Adipose tissue (tissue), 3 donors: ENCODE measurements around the gene AP2S1. TPM values are rescaled to one million over a fixed set of nuclear protein-coding genes. Genes with fewer than 3 reads are reported as not detected.
A peak's percentile ranks its signal among the peaks of the same experiment; 100 is the strongest.
"Not testable (repeated sequence)": the region's sequence is repeated elsewhere in the genome, so short reads cannot be mapped to it uniquely, and the experiment has no call there.

Experiments
- H3K27ac ChIP-seq: one replicate; pipeline ENCODE4 v1.5.1; 2013; ENCODE audit warnings: low read depth, low read length
- WGBS, 3 donors: extraction: QIAGEN DNeasy Blood & Tissue Kit; methylation state at CpG; one replicate each; pipeline ENCODE4 v1.1.7; 2013; 5-methylcytosine and 5-hydroxymethylcytosine counted together
- polyA plus RNA-seq, 3 donors: library from polyadenylated mRNA; stranded (reverse); fragments of 200-250 nt; gene quantifications; one replicate each; pipeline ENCODE4 v1.2.3, GENCODE V29; 2013
- donor health status: healthy with polysubstance abuse.
- donor health status: Bipolar disorder and iron deficiency.
- donor health status: healthy.

The AP2S1 gene
- polyA plus RNA-seq, 3 donors, result 60.1 to 160 (median 151) TPM

DNA sequence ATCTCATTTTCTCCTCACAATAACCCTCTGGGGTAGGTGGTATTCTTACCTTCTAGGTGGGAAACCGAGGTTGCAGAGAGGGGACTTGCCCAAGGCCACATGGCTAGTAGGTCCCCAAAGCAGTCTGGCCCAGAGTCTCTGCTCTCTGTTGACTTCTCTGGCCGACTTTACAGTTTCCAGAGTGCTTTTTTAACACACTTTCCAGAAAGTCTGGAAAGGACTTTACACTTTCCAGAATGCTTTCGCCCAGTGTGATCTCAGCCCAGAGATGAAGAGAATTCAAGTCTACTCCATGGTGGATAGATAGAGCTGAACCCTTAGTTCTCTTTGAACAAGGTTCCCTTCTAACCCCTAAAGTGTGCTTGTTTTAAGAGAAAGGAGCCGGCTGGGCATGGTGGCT lies 22.3 kb upstream of the AP2S1 start:
- no peak overlapping the region for H3K27ac ChIP-seq
- 81 to 85% (median 83%) methylated on average over 4 of the region's 4 CpGs for WGBS, 3 donors

DNA sequence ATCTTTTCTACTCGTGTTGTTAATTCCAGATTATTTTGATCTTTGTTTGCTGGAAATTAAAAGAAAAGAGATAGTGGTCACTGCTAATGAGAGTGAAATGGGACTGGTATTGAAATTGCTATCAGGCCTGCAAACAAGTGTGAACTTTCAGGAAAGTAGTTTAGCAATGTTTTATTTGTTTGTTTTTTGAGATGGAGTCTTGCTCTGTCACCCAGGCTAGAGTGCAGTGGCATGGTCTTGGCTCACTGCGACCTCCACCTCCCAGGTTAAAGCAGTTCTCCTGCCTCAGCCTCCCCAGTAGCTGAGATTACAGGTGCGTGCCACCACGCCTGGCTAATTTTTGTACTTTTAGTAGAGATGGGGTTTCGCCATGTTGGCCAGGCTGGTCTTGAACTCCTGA lies 20.5 kb upstream of the AP2S1 start:
- H3K27ac ChIP-seq, result not testable (repeated sequence)
- 88 to 95% (median 94%) methylated on average over 5 of the region's 5 CpGs for WGBS, 3 donors

DNA sequence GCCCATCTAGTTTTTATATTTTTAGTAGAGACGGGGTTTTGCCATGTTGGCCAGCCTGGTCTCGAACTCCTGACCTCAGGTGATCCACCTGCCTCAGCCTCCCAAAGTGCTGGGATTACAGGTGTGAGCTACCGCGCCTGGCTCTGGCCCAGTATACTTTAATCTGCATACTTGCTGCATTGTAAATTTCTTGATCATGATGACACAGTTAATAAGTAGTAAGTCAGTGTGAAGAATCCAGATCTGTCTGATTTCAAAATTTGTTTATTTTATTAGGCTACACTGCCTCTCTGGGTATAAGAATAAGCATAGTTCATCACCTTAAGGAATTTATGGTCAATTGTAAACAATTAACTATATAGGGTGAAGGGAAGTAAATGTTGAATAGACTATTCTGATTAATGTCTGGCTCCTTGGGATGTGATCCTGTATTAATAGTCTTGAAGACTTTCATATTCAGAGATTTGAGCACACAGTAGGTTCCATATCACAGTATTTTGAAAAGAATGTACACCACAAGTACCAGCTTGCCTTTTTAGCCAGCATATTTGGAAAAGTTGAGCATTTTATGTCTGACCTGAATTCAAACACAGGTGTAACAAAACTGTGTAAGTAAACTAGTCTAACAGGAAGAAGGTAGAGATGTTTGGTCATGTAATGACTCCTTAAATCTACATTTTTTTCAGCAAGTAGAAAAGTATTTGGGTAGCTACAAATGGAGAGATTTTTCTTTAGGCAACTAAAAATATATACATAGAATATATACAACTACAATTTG lies 17.6 kb upstream of the AP2S1 start:
- H3K27ac ChIP-seq, result no peak overlapping the region
- WGBS, 3 donors, result 88 to 94% (median 94%) methylated on average over 4 of the region's 4 CpGs

DNA sequence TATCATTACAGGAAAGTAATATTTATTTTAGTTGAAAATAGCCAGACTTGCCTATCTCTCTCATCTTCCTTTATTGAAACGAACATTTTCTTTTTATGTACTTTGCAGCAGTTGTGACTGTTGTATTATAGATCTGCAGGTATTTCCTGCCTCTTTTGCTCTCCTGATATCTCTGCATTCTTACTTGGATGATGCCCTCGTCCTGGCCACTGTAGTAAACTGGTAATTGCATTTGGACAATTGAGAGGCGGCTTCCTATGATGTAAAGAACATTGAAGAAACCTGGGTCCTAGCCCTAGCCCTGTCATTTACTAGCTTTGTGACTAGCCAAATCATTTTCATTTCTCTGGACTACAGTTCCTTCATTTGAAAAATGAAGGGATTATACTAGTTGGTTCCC lies 16.5 kb upstream of the AP2S1 start:
- no peak overlapping the region for H3K27ac ChIP-seq
- 50 to 61% (median 50%) methylated on average over 3 of the region's 3 CpGs for WGBS, 3 donors

DNA sequence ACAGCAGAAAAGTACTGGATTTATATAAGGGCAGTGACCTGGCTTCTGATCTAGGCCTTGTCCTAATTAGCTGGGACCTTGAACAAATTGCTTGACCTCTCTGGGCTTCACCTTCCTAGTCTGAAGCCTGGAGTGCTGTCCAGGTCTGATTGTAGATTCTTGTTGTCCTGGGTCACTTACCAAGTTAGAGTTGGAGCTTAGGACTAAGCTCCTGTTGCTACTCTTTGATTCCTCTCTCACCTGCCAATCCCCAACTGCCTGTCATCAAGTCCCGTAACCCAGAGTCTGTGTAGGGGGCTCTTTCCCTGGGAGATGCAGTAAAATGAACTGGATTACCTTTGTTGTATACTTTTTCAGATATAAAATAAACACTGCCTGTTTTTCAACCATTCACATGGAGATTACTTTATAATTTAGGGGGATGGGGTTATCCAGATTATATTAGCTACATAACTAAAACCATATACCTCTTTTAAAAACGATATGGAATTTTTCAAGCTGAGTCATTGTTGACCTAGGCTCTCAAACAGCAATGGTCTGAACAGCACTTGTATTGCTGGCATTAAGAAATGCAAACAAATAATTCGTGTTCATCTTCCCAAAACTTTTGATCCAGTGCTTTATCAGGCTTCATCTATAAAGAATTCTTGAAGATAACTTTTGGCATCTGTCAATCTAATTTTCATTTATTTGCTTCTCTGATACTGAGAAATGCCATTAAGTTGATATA lies 15.9 kb upstream of the AP2S1 start:
- H3K27ac ChIP-seq, result no peak overlapping the region

DNA sequence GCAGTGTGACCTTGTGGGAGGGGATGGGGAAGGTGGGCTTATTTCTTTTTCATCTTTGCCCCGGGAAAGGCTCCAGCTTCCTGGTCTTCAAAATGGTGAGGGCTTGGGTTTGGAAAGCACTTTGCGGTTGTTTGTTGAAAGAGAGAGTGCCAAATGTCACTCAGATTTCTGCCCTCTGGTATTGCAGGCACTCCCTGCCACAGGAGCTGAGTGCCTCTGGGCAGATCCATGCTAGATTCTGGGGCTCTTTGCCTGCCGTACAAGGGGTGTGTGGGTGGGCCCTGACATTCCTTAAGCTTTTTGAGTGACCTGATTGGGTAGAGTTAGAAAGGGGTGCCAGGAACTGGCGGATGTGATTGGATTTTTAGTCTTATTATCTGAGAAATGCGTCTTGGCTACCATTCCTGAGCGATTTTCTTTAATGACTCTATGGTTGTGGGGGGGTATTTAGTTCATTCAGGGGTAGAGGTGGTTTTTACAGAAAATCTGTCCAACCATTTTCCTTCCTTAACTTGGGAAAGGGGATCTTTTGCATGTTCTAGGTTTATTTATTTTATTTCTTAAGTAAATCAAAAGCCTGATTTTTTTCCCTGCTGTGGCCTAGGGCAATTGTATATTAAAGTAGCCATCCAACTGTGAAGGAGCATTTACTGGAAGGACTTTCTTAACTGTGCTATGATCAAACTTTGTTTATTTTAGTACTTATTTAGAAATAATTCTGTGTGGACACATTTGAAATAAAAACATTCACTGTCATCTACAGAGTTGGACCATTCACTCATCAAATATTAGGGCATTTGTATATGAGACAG lies 13.4 kb upstream of the AP2S1 start:
- no peak overlapping the region for H3K27ac ChIP-seq
- WGBS, 3 donors, result 18 to 54% (median 36%) methylated on average over 6 of the region's 6 CpGs

More for the DNA sequence above, 15.9 kb upstream of the AP2S1 start:
- WGBS, 3 donors, result 39 to 54% (median 50%) methylated on average over 3 of the region's 3 CpGs

DNA sequence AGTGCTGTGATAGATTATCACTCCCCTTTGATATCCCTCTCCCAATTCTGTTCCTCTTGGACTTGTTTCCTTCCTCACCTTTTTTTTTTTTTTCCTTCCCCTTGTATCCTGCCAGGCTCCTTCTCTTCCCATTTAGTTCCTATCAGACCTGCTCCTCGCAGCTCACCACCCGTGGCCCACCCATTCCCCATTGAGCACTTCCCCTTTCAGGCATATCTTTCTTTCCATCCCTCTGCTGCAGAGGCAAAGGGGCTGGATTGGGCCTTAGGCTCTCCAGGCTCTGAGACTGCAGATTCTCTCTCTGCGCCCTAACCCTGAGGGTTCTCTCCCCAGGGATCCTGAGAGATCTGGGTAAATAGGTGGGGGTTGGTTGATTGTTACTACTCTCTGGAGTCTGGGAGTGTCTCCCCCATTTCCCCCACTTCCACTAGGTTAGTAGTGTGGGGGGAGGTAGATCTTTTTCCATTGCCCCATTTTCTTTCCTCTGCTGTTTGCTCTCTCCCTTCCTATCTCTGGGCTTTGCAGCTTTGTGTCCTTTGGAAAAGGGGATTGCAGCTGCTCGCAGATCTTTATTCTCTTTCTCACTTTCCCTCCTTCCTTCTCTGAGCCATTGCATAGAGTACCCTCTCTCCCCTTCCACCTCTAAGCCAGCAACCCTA lies 12.5 kb upstream of the AP2S1 start:
- WGBS, 3 donors, result 42 to 76% (median 45%) methylated on average over 4 of the region's 4 CpGs

DNA sequence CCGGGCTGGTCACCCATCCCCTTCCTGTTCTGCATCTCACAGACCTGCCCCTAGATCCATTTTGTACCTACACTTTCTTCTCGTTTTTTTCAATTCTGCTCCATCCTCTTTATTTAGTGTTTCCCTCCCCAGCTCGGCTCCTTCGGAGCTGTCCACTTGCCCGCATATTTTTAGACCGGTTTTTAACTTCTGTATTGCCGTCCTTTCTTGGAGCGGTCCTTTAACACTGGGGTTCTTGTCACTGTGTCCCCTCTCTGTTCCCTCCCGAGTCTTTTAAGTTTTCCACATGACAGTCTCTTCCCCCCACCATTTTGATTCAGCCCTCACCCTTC lies 11.8 kb upstream of the AP2S1 start:
- H3K27ac ChIP-seq, result no peak overlapping the region
- WGBS, 3 donors, result 21 to 27% (median 21%) methylated on average over 9 of the region's 9 CpGs

More for the DNA sequence above, 12.5 kb upstream of the AP2S1 start:
- no peak overlapping the region for H3K27ac ChIP-seq

DNA sequence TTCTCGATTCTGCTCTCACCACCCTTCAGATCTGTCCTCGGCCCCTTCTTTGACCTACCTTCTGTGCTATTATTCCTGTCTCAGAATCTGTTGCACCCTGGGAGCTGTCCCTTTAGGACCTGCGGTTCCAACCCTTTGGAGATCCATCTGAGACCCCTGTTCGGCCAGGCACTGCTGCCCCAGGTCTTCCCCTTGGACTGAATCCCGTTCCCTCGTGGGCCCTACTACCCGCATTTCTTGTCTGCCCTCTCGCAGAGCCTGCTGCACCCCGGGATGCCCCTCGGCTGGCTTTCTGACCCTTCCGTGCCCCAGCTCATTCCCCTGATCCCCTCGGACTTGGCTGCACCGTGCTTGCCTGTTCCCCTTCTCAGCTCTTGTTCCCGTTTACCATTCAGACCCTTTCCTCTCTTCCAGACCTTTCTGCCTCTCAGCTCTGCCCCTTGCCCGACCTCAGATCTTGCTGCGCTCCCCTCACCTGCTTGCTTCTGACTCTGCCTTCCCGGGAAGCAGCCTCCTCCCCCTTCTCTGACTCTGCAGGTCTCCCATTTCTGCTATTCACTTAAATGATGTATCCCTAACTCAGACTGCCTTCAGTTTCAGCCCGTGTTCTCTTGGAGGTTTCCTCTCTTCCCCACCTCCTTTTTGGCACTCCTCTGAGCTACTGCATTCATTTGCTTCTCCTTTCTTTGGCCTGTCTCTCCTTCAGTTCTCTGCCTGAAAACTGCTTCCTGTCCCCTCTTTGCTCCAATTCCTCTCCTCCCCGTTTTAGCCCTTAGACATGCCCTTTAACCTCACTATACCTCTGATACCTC lies 11.3 kb upstream of the AP2S1 start:
- no peak overlapping the region for H3K27ac ChIP-seq
- WGBS, 3 donors, result 0 to 1% (median 0%) methylated on average over 19 of the region's 19 CpGs

DNA sequence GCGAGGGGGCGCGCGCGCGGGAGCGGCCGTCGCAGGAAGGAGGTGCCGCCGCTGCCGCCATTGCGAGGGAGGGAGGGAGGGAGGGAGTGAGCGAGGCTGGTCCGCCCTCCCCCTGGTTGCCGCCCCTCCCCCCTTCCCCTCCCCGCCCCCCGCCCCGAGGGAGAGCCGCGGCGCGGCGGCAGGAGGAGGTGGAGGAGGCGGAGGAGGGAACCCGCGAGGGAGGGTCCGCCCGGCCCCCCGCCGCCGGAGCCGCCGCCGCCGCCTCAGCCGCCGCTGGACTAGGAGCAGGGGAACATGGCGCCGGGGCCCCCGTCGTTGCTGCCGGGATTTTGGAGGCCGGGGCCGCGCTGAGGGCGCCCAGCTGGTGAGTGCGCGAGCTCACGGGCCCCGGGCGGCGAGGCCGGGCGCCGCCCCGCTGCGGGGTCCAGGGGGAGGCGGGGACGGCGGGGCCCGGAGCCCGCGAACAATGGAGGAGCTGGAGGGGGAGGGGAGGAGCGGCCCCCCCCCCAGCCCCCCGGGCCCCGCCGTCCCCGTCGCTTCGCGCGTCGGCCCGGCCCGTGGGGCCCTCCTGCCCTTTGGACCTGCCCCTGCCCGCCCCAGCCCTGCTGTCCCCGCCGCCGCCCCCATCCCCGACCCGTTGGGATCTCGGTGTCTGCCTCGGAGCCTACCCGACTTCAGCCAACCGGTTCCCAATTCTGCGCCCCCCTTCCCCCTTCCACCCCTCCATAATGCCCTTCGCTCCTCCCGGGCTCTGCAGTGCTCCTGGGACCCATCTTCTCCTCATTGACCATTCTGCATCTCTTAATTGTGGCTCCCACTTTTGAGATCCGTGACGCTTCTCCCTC lies 10.4 kb upstream of the AP2S1 start, which contains the start of gene ARHGAP35:
TSS of gene ARHGAP35 (plus strand) at position 152 of the 845 bp plus-strand sequence. CDS start 57,679 bp downstream, outside the sequence.
- peak within 1 kb of the TSS; percentile 3 for H3K27ac ChIP-seq
- WGBS, 3 donors, result 0 to 2% (median 0%) methylated on average over 23 to 77 of the region's 91 CpGs

DNA sequence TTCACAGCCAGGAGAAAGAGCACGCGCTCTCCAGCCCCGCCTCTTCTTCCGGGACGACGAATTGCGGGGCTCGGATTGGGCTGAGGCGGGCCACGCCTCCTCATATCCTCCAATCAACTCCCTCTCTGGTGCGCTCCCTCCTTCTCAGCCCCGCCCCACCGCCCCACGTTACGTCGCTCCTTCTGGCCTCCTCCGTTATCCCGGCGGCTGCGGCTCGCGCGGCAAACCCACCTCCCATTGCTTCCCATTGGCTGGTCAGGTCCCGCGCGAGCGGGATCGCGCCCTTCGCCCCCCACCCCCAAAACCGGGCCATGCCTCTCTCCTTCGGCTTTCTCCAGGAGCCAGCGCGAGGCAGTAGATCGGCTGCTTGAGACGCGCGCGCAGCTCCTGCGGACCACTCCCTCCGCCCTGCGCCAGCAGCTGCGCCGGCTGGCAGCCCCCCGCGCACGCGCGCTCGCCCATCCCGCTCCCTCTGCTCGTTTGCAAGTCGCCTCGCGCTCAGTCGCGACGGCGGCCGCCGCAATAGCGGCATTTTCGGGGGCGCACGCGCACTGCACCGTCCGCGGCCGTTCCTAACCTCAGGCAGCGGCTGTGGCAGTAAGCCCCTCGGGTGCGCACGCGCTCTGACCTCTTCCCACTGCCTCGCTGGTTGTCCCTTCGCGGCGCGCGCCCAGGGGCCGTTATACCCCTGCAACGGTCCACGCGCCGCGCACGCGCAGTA lies 9.6 kb upstream of the AP2S1 start:
- WGBS, 3 donors, result 0 to 1% (median 1%) methylated on average over 63 to 89 of the region's 89 CpGs
- peak overlapping the region; percentile 3 for H3K27ac ChIP-seq

DNA sequence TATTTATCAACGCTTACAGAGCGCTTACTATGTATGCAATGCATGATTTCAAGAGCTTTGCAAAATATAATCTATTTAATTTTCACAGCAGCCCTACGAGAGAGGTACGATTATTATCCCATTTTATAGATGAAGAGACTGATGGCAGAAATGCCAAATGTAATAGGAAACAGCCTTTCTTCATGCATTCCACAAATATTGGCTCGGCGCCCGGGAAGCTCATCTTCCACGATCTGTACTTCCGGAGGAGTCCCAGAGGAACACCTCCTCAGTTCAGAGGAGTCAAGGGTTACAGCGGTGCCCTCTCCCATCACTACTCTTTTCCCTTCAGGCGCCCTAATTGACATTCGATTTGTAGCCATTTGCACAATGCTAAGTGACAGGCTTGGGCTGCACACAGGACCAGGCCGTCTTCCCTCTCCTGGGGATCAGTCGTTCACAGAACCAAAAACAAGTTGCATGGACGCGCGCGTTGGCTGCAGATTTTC lies 9.0 kb upstream of the AP2S1 start:
- whole genome bisulfite sequencing, 3 donors, result 12 to 18% (median 15%) methylated on average over 18 of the region's 18 CpGs
- no peak overlapping the region for H3K27ac ChIP-seq

DNA sequence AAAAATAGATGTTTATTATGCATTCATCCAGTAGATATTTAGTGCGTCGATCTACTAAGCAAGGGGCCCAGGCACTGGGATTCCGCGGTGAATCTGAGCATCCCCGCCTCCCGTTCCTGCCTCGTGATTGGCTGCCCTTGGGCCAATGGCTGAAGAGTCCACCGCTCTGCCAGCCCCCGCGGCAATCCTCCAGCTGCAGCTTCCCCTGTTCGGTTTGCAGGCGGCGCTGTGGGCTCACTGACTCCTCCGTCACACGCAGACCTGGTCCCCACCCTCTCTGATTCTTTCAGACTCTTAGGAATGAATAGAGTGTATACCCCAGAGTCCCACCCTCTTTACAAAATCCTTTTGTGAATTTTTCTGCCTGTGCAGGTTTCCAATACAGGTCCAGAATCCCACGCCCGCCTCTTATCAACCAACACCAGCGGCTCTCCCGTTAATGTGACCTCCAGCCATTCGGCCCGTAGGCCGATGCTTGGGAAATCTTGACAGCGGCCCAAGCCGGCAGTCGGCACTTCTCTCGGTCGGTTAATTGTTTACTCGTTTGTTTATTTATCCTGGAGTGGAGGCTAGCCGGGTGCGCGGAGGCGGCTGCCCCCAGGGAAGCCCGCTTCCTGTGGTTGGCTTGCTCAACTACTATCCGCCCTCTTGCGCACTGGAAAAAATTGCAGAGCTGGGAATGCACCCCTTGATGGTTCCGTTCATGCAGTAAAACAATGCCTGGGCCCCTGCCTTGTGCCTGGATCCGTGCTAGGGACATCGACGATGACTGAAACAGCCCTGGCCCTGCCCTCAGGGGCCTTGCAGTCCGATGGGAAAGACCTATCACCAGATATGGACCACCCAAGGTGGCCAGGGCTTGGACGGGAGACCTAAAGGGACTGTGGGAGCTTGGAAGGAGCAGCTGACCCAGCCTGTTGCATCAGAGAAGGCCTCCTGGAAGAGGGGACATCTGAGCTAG lies 5.7 kb upstream of the AP2S1 start:
- WGBS, 3 donors, result 4 to 5% (median 4%) methylated on average over 41 of the region's 41 CpGs
- no peak overlapping the region for H3K27ac ChIP-seq

DNA sequence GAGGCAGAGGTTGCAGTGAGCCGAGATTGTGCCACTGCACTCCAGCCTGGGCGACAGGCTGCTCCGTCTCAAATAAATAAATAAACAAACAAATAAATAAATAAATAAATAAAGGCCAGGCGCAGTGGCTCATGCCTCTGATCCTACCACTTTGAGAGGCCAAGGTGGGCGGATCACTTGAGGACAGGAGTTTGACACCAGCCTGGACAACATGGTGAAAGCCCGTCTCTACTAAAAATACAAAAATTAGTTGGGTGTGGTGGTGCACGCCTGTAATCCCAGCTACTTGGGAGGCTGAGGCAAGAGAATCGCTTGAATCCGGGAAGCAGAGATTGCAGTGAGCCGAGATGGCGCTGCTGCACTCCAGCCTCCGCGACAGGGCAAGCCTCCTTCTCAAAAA lies 4.1 kb upstream of the AP2S1 start:
- WGBS, 3 donors, result 78 to 86% (median 85%) methylated on average over 13 of the region's 13 CpGs
- H3K27ac ChIP-seq, result not testable (repeated sequence)

DNA sequence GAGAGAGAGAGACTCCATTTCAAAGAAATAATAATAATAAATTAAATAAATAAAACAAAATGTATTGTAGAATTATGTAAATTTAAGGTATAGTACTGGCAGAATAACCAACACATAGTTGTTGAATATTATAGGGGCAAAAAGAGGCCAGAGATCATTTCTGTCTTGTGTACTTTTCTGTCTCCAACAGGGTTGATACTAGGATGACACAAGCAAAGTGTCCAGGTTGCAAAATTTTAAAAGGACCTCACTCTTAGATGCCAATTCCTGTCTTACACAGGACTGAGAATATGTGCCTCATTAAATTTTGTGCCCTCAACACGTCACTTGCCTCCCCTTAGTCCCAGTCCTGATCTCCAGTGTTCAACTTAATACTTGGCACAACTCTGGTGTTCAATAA lies 2.2 kb upstream of the AP2S1 start:
- WGBS, 3 donors, result 87 to 91% (median 88%) methylated on average over 1 of the region's 1 CpG
- no peak overlapping the region for H3K27ac ChIP-seq
